Smooth muscle cell (in vitro differentiated cells): ENCODE measurements around the gene DGKH. TPM values are rescaled to one million over a fixed set of nuclear protein-coding genes. Genes with fewer than 3 reads are reported as not detected.
A peak's percentile ranks its signal among the peaks of the same experiment; 100 is the strongest.

Experiments used
- DNase-seq: peaks from one replicate; lab custom pipeline; 2025; ENCODE audit not compliant: unreplicated experiment; lab: John Stamatoyannopoulos, UW
- H2AFZ ChIP-seq: fragments of 200-600 bp; sonication (generic); 2 replicates; pipeline ENCODE4 v1.6.0; 2016; ENCODE audit warnings: antibody characterized with exemption, low read depth, mild to moderate bottlenecking
- H3F3A ChIP-seq: fragments of 200-600 bp; sonication (generic); 2 replicates; pipeline ENCODE4 v1.6.0; 2017; ENCODE audit warnings: antibody characterized with exemption, low read depth
- H3K27ac ChIP-seq: fragments of 200-600 bp; sonication (generic); 2 replicates; pipeline ENCODE4 v1.5.1; 2016; ENCODE audit warnings: low read depth, mild to moderate bottlenecking
- H3K27me3 ChIP-seq: fragments of 200-600 bp; sonication (generic); 2 replicates; pipeline ENCODE4 v1.6.1; 2016; ENCODE audit warnings: low read depth, mild to moderate bottlenecking
- H3K36me3 ChIP-seq: fragments of 200-600 bp; sonication (generic); 2 replicates; pipeline ENCODE4 v1.5.1; 2016; ENCODE audit warnings: low read depth
- H3K4me1 ChIP-seq: fragments of 200-600 bp; sonication (generic); 2 replicates; pipeline ENCODE4 v1.5.1; 2016; ENCODE audit warnings: low read depth
- H3K4me2 ChIP-seq: fragments of 200-600 bp; sonication (generic); 2 replicates; pipeline ENCODE4 v1.6.0; 2016; ENCODE audit warnings: mild to moderate bottlenecking
- H3K4me3 ChIP-seq: fragments of 200-600 bp; sonication (generic); 2 replicates; pipeline ENCODE4 v1.5.1; 2016; ENCODE audit warnings: mild to moderate bottlenecking
- H3K79me2 ChIP-seq: fragments of 200-600 bp; sonication (generic); 2 replicates; pipeline ENCODE4 v1.6.0; 2016; ENCODE audit warnings: low read depth, mild to moderate bottlenecking
- H3K9ac ChIP-seq: fragments of 200-600 bp; sonication (generic); 2 replicates; pipeline ENCODE4 v1.6.0; 2016; ENCODE audit warnings: low read depth
- H3K9me3 ChIP-seq: fragments of 200-600 bp; sonication (generic); replicated peaks from 2 replicates; pipeline ENCODE4 v1.5.1; 2016; ENCODE audit warnings: low read depth
- H4K20me1 ChIP-seq: fragments of 200-600 bp; sonication (generic); 2 replicates; pipeline ENCODE4 v1.6.0; 2016; ENCODE audit warnings: low read depth
- WGBS: methylation state at CpG from one replicate; pipeline ENCODE4 v1.1.7; 2016; ENCODE audit warnings: low lambda C conversion rate; 5-methylcytosine and 5-hydroxymethylcytosine counted together
- polyA plus RNA-seq: library from polyadenylated mRNA; unstranded; fragments of >200 nt; fragmentation: Nextera tagmentation; extraction: Ambion mirVana; gene quantifications from 2 replicates; pipeline ENCODE4 v1.2.1, GENCODE V29; 2016
- total RNA-seq: library from RNA; depleted of rRNA; stranded (reverse); fragments of >200 nt; gene quantifications from 2 replicates; pipeline ENCODE4 v1.2.3, GENCODE V29; 2014
- TF ChIP-seq, protein P1 (sequence below): fragments of 200-600 bp; sonication (generic); IDR thresholded peaks from 2 replicates; pipeline ENCODE4 v1.5.1; 2017; ENCODE audit warnings: borderline replicate concordance, mild to moderate bottlenecking, antibody characterized with exemption; ENCODE audit not compliant: insufficient read depth, poor library complexity, severe bottlenecking

The DGKH gene
- total and polyA plus RNA-seq, 2 experiments from 2014 or later, result 1.3 to 6.8 TPM

DNA sequence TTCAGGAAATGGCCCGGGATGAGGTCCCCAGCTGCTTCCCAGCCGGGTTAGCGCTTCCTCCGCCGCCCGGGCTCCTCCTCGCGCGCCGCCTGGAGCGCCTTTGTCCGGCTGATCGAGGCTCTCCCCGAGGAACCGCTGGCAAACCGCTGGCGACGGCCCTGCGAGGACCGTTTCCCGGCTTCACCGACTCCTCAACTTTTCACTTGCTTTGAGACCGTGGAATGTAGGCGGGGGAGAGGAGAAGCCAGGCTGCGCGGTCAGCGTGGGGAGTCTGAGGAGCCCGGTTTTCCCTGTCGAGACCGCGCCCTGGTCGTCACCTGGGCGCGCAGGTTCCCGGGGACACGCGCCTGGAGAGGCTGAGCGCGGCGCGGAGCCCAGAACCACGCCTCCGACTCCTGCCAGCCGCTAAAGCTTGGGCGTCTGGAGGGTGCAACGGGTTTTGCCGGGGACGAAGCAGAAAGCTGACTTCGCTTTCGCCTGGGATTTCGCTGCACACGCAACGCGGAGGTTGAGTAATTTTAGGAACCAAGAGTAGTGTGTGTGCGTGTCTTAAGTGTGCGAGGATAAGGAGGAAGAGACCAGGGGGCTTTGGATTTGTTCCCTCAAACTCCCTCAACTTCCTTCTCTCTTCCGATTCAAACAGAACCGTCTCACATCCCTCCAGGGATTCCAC lies 7.3 kb upstream of the DGKH start:
- DNase-seq, result peak; percentile 55
- no peaks in the 10 kb centered on the region for H3F3A ChIP-seq
- peaks cover 10% of the 10 kb centered on the region for H4K20me1 ChIP-seq
- H3K4me3 ChIP-seq, result peak overlapping the region; percentile 90
- WGBS, result 1% methylated on average over 58 of the region's 58 CpGs
- H3K9me3 ChIP-seq, result no peaks in the 10 kb centered on the region
- H3K4me2 ChIP-seq, result peak overlapping the region; percentile 93
- peaks cover 9% of the 10 kb centered on the region for H3K4me1 ChIP-seq
- peak overlapping the region; percentile 4 for H3K27ac ChIP-seq
- TF ChIP-seq, protein P1, sequence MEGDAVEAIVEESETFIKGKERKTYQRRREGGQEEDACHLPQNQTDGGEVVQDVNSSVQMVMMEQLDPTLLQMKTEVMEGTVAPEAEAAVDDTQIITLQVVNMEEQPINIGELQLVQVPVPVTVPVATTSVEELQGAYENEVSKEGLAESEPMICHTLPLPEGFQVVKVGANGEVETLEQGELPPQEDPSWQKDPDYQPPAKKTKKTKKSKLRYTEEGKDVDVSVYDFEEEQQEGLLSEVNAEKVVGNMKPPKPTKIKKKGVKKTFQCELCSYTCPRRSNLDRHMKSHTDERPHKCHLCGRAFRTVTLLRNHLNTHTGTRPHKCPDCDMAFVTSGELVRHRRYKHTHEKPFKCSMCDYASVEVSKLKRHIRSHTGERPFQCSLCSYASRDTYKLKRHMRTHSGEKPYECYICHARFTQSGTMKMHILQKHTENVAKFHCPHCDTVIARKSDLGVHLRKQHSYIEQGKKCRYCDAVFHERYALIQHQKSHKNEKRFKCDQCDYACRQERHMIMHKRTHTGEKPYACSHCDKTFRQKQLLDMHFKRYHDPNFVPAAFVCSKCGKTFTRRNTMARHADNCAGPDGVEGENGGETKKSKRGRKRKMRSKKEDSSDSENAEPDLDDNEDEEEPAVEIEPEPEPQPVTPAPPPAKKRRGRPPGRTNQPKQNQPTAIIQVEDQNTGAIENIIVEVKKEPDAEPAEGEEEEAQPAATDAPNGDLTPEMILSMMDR, result no peak
- peaks cover 25% of the 10 kb centered on the region for H3K79me2 ChIP-seq
- H3K9ac ChIP-seq, result peak overlapping the region; percentile 29
- H3K36me3 ChIP-seq, result no peaks in the 10 kb centered on the region
- peak overlapping the region; percentile 80 for H2AFZ ChIP-seq
- H3K27me3 ChIP-seq, result no peaks in the 10 kb centered on the region

DNA sequence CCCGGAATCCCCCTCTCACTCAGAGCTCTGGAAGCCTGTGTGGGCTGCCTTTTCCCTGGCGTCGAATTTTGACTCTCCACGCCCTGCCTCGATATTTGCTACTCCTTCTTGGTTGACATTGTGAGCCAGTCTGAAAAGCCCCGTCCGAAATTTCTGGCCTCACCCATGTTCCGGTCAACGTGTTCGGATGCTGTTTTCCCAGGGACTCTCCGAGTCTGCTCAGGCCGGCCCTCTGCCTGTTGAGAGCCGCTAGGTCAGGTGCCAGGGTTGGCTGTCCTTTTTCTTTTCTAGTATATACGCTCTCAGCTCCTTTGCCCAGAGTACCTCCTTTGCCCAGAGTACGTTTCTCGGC lies 6.8 kb upstream of the DGKH start:
- Histone ChIP-seq H3K9me3 (no peaks in the 10 kb centered on the region), H3K27ac (no peak overlapping the region), H3K36me3 (no peaks in the 10 kb centered on the region), H3K4me1 (peaks cover 10% of the 10 kb centered on the region), H3K9ac (no peak overlapping the region), H3K79me2 (peaks cover 25% of the 10 kb centered on the region), H3K4me2 (peak overlapping the region; percentile 93), H4K20me1 (peaks cover 10% of the 10 kb centered on the region), H2AFZ (peak overlapping the region; percentile 80), H3K27me3 (no peaks in the 10 kb centered on the region), H3F3A (no peaks in the 10 kb centered on the region), H3K4me3 (peak overlapping the region; percentile 90)
- WGBS, result 2% methylated on average over 16 of the region's 16 CpGs
- TF ChIP-seq, protein P1, result peak; percentile 20
- peak; percentile 19 for DNase-seq

DNA sequence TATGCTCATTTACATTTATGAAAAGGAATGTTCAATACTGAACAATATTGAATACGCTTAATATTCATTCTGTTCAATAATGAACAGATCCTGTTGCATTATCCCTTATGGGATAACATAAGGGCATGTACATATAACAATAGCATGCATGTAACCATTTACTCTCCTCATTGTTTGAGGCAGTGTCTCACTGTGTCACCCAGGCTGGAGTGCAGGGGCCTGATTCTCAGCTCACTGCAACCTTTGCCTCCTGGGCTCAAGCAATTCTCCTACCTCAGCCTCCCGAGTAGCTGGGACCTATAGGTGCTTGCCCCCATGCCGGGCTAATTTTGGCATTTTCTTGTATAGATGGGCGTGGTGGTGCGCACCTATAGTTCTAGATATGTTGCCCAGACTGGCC lies 4.8 kb upstream of the DGKH start:
- Histone ChIP-seq H3K27ac (no peak overlapping the region), H2AFZ (no peak overlapping the region), H3K4me2 (no peak overlapping the region), H3K79me2 (peaks cover 25% of the 10 kb centered on the region), H3K27me3 (no peaks in the 10 kb centered on the region), H4K20me1 (peaks cover 10% of the 10 kb centered on the region), H3K4me1 (peaks cover 17% of the 10 kb centered on the region), H3K9ac (no peak overlapping the region), H3K4me3 (no peak overlapping the region), H3F3A (peaks cover 7% of the 10 kb centered on the region), H3K36me3 (no peaks in the 10 kb centered on the region), H3K9me3 (no peaks in the 10 kb centered on the region)
- TF ChIP-seq, protein P1, result no peak
- 97% methylated on average over 5 of the region's 5 CpGs for WGBS
- no peak for DNase-seq

DNA sequence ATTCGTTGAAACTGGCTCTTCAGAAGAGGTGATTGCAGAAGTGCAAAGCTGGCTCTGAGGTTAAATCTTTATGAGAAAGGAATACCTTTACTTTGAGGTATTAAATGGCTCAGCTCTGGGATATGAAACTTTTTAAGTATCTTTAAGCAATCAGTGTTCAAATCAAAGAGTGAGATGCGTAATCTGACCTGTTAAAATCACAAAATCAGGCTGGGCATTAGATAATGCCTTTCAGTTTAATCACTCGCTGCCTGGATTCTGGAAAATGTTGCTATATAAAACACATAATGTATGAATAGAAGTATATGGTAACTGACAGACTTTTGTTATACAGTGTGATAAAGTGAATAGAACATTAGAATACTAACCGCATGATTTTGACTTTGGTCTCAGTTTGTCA lies 2.0 kb upstream of the DGKH start:
- no peak for DNase-seq
- no peak overlapping the region for H3K9ac ChIP-seq
- peaks cover 13% of the 10 kb centered on the region for H4K20me1 ChIP-seq
- H3K36me3 ChIP-seq, result no peaks in the 10 kb centered on the region
- no peak overlapping the region for H3K4me2 ChIP-seq
- peaks cover 25% of the 10 kb centered on the region for H3K79me2 ChIP-seq
- H3K27me3 ChIP-seq, result no peaks in the 10 kb centered on the region
- TF ChIP-seq, protein P1, result no peak
- WGBS, result 93% methylated on average over 4 of the region's 4 CpGs
- H2AFZ ChIP-seq, result no peak overlapping the region
- no peak overlapping the region for H3K4me3 ChIP-seq
- H3F3A ChIP-seq, result peaks cover 7% of the 10 kb centered on the region
- H3K4me1 ChIP-seq, result peaks cover 17% of the 10 kb centered on the region
- no peaks in the 10 kb centered on the region for H3K9me3 ChIP-seq
- H3K27ac ChIP-seq, result no peak overlapping the region
